Femur (tissue), 1 donor: Measurements from ENCODE around the gene LRRC28.

Experiments
- DNase-seq: peaks from one replicate; pipeline ENCODE4 v3.0.0-alpha.2; 2017

The LRRC28 gene

DNA sequence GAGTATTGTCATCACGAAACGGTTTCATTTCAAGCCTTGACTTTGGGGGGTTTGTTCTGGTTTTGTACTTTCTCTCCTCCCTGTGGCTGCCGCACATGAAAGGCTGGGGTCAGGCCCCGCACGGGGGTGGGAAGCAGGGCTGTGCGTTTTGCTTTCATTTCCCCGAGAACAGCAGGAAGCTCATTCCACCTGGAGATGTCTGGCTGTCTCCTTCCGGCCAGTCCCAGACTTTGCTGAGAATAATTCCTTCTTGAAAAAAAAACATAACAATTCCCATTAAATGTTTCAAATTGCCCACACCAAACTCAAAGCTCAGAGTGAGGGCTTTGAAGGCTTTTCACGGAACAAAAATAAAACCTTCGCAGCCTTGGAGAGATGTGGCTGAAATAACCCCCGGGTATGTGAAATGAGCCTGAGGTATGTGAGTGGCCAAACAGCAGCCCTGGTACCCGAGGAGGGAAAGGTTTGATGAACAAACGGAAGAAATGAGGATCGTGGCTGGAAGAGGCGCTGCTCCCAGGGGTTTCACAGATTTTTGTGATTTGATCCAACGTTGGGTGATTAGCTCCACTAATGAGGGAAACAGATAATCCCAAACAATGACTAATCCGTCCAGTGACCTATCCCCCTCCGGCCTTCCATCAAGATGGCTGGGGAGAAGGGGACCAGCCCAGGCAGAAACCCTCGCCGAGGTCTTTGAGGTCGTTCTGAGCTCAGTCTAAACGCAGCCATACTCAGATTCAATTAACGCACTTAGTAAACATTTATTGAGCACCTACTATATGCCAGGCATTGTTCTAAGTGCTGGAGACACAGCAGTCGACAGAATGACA, 187.6 kb downstream of the LRRC28 start:
- DNase-seq: peak; percentile 50

DNA sequence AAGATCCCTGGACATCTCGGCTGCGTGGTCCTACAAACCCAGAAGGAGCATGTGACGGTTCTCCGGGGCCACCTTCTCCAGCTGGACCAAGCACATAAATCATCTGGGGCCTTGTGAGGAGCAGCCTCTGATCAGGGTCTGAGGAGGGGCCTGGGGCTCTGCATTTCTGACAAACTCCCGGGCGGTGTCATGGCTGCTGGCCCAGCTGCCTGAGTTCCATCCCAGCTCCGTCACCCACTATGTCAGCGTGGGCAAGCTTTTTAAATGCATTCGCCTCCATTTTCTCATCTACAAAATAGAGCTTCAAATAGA, 188.2 kb downstream of the LRRC28 start:
- DNase-seq: no peak

DNA sequence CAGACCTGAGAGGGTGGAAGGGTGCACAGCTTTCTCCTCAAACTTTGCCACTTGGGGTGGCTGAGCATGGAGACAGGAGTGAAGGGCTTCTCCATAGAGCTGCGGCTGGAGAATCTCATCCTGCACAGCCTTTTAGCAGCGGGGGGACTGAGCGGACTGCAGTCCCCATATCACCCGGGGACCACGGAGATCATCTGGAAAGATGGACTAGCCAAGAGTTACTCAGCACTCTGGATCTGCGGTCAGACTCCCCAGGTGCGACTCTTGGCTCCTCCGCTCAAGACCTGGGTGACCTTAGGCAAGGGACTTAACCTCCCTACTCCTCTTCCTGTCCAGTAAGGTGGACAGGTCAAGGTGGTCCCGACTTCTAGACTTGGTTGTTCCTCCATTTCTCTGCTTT, 188.7 kb downstream of the LRRC28 start:
- no peak for DNase-seq
